Erythroblast (primary cell): ENCODE measurements around the gene LZTR1.
"Not testable (repeated sequence)": the region's sequence is repeated elsewhere in the genome, so short reads cannot be mapped to it uniquely, and the experiment has no call there.

Experiments used
- GATA1 ChIP-seq: IDR thresholded peaks from 2 replicates; pipeline ENCODE4 v1.6.1; 2011; ENCODE audit warnings: low read depth, mild to moderate bottlenecking, control low read depth, low read length, moderate library complexity
- POLR2A ChIP-seq: IDR thresholded peaks from 2 replicates; pipeline ENCODE4 v1.6.1; 2011; ENCODE audit warnings: mild to moderate bottlenecking, low read length

GRCh38 chr22:20939457-20940185 is 42.5 kb upstream of the LZTR1 start:
- not testable (repeated sequence) for TF ChIP-seq POLR2A, GATA1
